Common myeloid progenitor, CD34-positive (primary cell): ENCODE data around the gene IFT43.

ENCODE experiments used
- CTCF ChIA-PET: fragments of 350-600 bp; sonication (Branson Sonifier 250); formaldehyde crosslinking; loops from one replicate; lab custom pipeline; 2021; ENCODE audit warnings: antibody characterized with exemption; lab: Charles Lee
- POLR2A ChIA-PET: fragments of 350-600 bp; sonication (Branson Sonifier 250); formaldehyde crosslinking; loops from one replicate; lab custom pipeline; 2021; ENCODE audit warnings: antibody characterized with exemption; lab: Charles Lee
- DNase-seq, 3 donors: peaks; one replicate each; pipeline versions ENCODE4 v3.0.0 to v3.0.0-alpha.2; 2013
- H3K27ac ChIP-seq, 2 experiments: 1 replicate in 1 of 2; 2 replicates in 1 of 2; pipeline ENCODE4 v1.7.0; 2013; ENCODE audit warnings: inconsistent platforms in 2 of 2, low read length in 2 of 2, mild to moderate bottlenecking in 2 of 2, low read depth in 1 of 2, moderate library complexity in 1 of 2; ENCODE audit not compliant: severe bottlenecking in 2 of 2, insufficient read depth in 1 of 2, poor library complexity in 1 of 2
- H3K27me3 ChIP-seq, 5 experiments: replicated peaks in 2 of 5; 1 replicate in 3 of 5; 2 replicates in 2 of 5; pipeline versions ENCODE4 v1.6.1 to v1.7.0; 2013; ENCODE audit warnings: low read length in 4 of 5, mild to moderate bottlenecking in 2 of 5, moderate library complexity in 2 of 5, inconsistent platforms in 1 of 5; ENCODE audit not compliant: insufficient read depth in 5 of 5, control insufficient read depth in 4 of 5
- H3K36me3 ChIP-seq, 4 experiments: 1 replicate in 2 of 4; 2 replicates in 2 of 4; pipeline versions ENCODE4 v1.6.1 to v1.7.0; 2013; ENCODE audit warnings: low read length in 3 of 4, control low read depth in 1 of 4, mild to moderate bottlenecking in 1 of 4; ENCODE audit not compliant: control insufficient read depth in 4 of 4, insufficient read depth in 4 of 4
- H3K4me1 ChIP-seq, 4 experiments: 1 replicate in 3 of 4; 2 replicates in 1 of 4; pipeline versions ENCODE4 v1.6.1 to v1.7.1; 2013; ENCODE audit warnings: low read length in 3 of 4, mild to moderate bottlenecking in 3 of 4, control low read depth in 1 of 4, inconsistent platforms in 1 of 4, moderate library complexity in 1 of 4; ENCODE audit not compliant: control insufficient read depth in 4 of 4, insufficient read depth in 4 of 4; ENCODE audit errors: control extremely low read depth in 1 of 4
- H3K4me3 ChIP-seq, 7 experiments: 1 replicate in 4 of 7; 2 replicates in 3 of 7; pipeline versions ENCODE4 v1.5.1 to v1.7.0; 2013; ENCODE audit warnings: mild to moderate bottlenecking in 7 of 7, low read length in 6 of 7, moderate library complexity in 6 of 7, inconsistent platforms in 2 of 7, low read depth in 2 of 7, control low read depth in 1 of 7; ENCODE audit not compliant: insufficient read depth in 4 of 7, control insufficient read depth in 1 of 7; ENCODE audit errors: extremely low read depth in 1 of 7
- H3K9me3 ChIP-seq, 5 experiments: 1 replicate in 4 of 5; 2 replicates in 1 of 5; pipeline versions ENCODE4 v1.6.1 to v1.7.1; 2013; ENCODE audit warnings: low read length in 4 of 5, mild to moderate bottlenecking in 2 of 5, inconsistent platforms in 1 of 5, low read depth in 1 of 5, moderate library complexity in 1 of 5; ENCODE audit not compliant: control insufficient read depth in 4 of 5, insufficient read depth in 2 of 5; ENCODE audit errors: control extremely low read depth in 1 of 5
- whole genome bisulfite sequencing: methylation state at CpG from one replicate; pipeline ENCODE4 v1.1.5; 2013; ENCODE audit not compliant: insufficient coverage; 5-methylcytosine and 5-hydroxymethylcytosine counted together

IFT43 gene

GRCh38 chr14:75993567-75994041 lies 8.0 kb downstream of the IFT43 start:
- H3K36me3 ChIP-seq: peaks cover 0 to 31% (median 21%) of the 10 kb centered on the region in 4 experiments
- no peaks in the 10 kb centered on the region for H3K9me3 ChIP-seq
- no peak overlapping the region for H3K4me3 ChIP-seq
- no CpG with 5 or more reads among the region's 1 CpG for WGBS
- CTCF ChIA-PET: interaction anchor here (0.9 to 1.6 kb wide), 2 partner anchors 13 to 338 kb away, joined by 3 read pairs; no protein-coding TSS in a partner anchor
- no peaks in the 10 kb centered on the region for H3K4me1 ChIP-seq
- H3K27ac ChIP-seq: no peak overlapping the region
- POLR2A ChIA-PET: no interaction called here
- no peaks in the 10 kb centered on the region for H3K27me3 ChIP-seq
- no peak for DNase-seq

DNA sequence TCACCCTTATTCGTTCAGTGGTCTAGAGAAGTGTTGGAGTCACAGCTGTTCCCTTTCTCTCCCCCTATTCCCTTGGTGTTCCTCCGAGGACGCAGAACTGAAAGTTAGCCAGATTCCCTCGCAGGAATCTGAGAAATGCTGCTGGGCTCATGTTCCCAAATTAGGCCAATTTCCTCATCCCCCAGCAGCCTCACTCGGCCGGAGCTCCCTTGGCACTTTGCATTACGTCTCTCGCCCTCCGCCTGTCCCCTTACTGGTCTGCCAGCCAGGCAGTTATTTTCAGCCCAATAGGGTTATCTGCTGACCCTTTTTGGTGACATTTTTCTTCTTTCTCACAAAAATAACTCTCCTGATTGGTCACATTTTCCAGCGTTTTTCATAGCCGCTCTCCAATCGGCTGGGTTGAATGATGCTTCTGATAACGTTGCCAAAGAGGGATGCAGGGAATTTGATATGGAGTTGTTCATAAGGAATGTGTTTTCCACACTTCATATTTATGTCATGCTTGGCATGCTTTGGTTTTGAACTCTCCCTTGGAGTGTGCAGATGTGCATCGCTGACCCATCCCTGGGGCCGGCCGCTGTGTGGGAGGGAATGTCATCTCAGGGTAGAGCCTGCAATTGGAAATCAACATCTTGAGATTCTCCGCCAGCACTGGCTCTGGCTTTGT lies 9.9 kb downstream of the IFT43 start:
- H3K4me3 ChIP-seq: no peak overlapping the region

DNA sequence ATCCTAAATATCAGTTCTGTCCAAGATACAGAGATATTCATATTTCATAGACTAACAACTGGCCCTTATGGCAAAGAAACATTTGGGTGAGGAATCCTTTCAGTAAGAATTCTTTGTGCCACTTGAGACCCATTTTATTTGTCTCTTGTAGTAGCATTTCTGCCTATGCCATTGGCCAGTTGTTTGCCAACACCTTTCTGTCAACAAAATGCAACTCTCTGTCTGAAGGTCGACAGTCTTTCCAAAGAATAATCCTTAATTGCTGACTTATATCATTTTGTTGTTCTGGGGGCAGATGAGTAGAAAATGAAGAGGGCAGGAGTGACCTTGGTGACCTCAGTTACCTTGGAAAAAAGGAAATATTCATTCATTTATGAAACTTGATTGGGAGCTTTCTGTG lies 10.9 kb downstream of the IFT43 start:
- no peaks in the 10 kb centered on the region for H3K4me1 ChIP-seq
- POLR2A ChIA-PET: no interaction called here
- no peak overlapping the region for H3K4me3 ChIP-seq
- CTCF ChIA-PET: interaction anchor here (2.2 kb wide), 1 partner anchor 285 kb away, joined by 9 read pairs; no protein-coding TSS in a partner anchor
- WGBS: no CpG with 5 or more reads among the region's 1 CpG
- H3K36me3 ChIP-seq: peaks cover 8 to 36% (median 15%) of the 10 kb centered on the region in 4 experiments
- no peaks in the 10 kb centered on the region for H3K9me3 ChIP-seq
- no peak overlapping the region for H3K27ac ChIP-seq
- no peak for DNase-seq
- no peaks in the 10 kb centered on the region for H3K27me3 ChIP-seq

More for the DNA sequence above, 9.9 kb downstream of the IFT43 start:
- H3K4me1 ChIP-seq: no peaks in the 10 kb centered on the region
- no peaks in the 10 kb centered on the region for H3K27me3 ChIP-seq
- H3K36me3 ChIP-seq: peaks cover 6 to 30% (median 15%) of the 10 kb centered on the region in 4 experiments
- ChIA-PET POLR2A (no interaction called here), CTCF (interaction anchor here (1.2 to 2.2 kb wide), 2 partner anchors 15 to 285 kb away, joined by 4 to 9 read pairs; no protein-coding TSS in a partner anchor)
- no peak for DNase-seq
- no peaks in the 10 kb centered on the region for H3K9me3 ChIP-seq
- WGBS: 96% methylated on average over 13 of the region's 17 CpGs
- H3K27ac ChIP-seq: no peak overlapping the region

- Histone ChIP-seq H3K4me1 (no peaks in the 10 kb centered on the region), H3K4me3 (no peak overlapping the region), H3K27me3 (no peaks in the 10 kb centered on the region), H3K36me3 (peaks cover 6 to 42% (median 13%) of the 10 kb centered on the region in 4 experiments), H3K9me3 (peaks cover 0 to 7% (median 0%) of the 10 kb centered on the region in 5 experiments), H3K27ac (no peak overlapping the region)
- ChIA-PET CTCF (no interaction called here), POLR2A (no interaction called here)
- no peak for DNase-seq
- 100% methylated on average over 4 of the region's 6 CpGs for WGBS
Measured at GRCh38 chr14:75999511-76000190, 14.1 kb downstream of the IFT43 start.

GRCh38 chr14:76002383-76002782 lies 16.8 kb downstream of the IFT43 start:
- H3K27me3 ChIP-seq: no peaks in the 10 kb centered on the region
- WGBS: 100% methylated on average over 1 of the region's 1 CpG
- no peak overlapping the region for H3K4me3 ChIP-seq
- ChIA-PET CTCF (interaction anchor here (0.7 kb wide), 1 partner anchor 21 kb away, joined by 3 read pairs; no protein-coding TSS in a partner anchor), POLR2A (no interaction called here)
- peaks cover 0 to 16% (median 3%) of the 10 kb centered on the region in 5 experiments for H3K9me3 ChIP-seq
- H3K4me1 ChIP-seq: no peaks in the 10 kb centered on the region
- no peak for DNase-seq
- H3K27ac ChIP-seq: no peak overlapping the region
- H3K36me3 ChIP-seq: peaks cover 8 to 53% (median 21%) of the 10 kb centered on the region in 4 experiments

GRCh38 chr14:76006253-76006652 lies 20.7 kb downstream of the IFT43 start:
- CTCF ChIA-PET: interaction anchor here (1.4 kb wide), 1 partner anchor 44 kb away, joined by 3 read pairs; no protein-coding TSS in a partner anchor
- Histone ChIP-seq H3K4me1 (no peaks in the 10 kb centered on the region), H3K9me3 (peaks cover 0 to 16% (median 3%) of the 10 kb centered on the region in 5 experiments), H3K36me3 (peaks cover under 1 to 33% (median 16%) of the 10 kb centered on the region in 4 experiments), H3K27ac (no peak overlapping the region), H3K4me3 (no peak overlapping the region), H3K27me3 (no peaks in the 10 kb centered on the region)
- no peak for DNase-seq
- POLR2A ChIA-PET: no interaction called here
- WGBS: 100% methylated on average over 1 of the region's 2 CpGs
